ENCODE data around the gene HESX1.

The HESX1 gene

DNA sequence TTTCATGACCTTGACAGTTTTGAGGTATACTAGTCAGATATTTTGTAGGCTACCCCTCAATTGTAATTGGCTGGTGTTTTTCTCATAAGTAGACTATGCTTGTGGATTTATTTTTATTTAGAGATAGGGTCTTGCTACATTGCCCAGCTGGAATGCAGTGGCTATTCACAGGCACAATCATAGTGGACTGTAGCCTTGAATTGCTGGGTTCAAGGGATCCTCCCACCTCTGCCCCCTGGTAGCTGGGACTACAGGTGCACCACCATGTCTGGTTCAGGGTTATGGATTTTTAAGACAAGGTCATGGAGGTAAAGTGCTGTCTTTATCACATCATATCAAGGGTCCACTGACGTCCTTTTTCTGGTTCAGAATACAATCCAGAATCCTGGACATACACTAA is 23.7 kb downstream of the HESX1 start:
- ChIA-PET CTCF (interaction anchor here (1.8 to 2.1 kb wide), 2 partner anchors 10 to 46 kb away, joined by 5 to 8 read pairs; no protein-coding TSS in a partner anchor), POLR2A (no interaction called here)
- DNase-seq (ENCODE audit: low read depth, low spot score): no peak
- no peak overlapping the region for H3K4me3 ChIP-seq (ENCODE audit: low read depth, low read length)
- no peak for TF ChIP-seq CTCF (IDR thresholded peaks at IDR 0.05; ENCODE audit: insufficient read depth, low read length, missing control alignments)

DNA sequence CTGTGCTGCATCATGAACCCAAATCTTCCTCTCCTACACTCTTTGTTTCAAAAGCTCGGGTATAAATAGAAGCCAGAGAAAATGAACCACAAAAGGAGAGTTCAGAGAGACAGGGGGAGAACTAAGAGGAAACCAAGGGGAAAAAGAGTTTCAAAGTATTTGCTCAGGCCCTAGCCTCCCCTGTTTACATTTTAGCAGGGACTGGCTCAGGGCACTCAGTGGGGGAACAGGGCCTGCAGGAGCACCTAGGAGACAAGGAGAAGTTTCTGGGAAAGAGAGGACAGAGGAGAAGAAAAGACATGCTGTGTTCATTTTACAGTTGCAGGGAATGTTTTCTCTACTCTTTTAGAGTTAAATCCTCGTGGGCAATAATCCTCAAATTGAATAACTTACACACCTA is 26.1 kb downstream of the HESX1 start:
- ChIA-PET CTCF (interaction anchor here (1.0 to 1.5 kb wide), 3 partner anchors 13 to 50 kb away, joined by 3 to 4 read pairs (median 3); no protein-coding TSS in a partner anchor), POLR2A (no interaction called here)
- DNase-seq (ENCODE audit: low read depth, low spot score): no peak
- TF ChIP-seq CTCF (IDR thresholded peaks at IDR 0.05; ENCODE audit: insufficient read depth, low read length, missing control alignments): no peak
- no peak overlapping the region for H3K4me3 ChIP-seq (ENCODE audit: low read depth, low read length)

GRCh38 chr3:57170946-57171345 is 28.8 kb downstream of the HESX1 start:
- no peak for TF ChIP-seq CTCF (IDR thresholded peaks at IDR 0.05; ENCODE audit: insufficient read depth, low read length, missing control alignments)
- ChIA-PET CTCF (interaction anchor here (0.6 to 3.4 kb wide), 39 partner anchors 8 to 740 kb away, joined by 3 to 39 read pairs (median 4); partner anchors contain the start of gene HESX1), POLR2A (interaction anchor here (0.7 kb wide), 1 partner anchor 25 kb away, joined by 3 read pairs; no protein-coding TSS in a partner anchor)
- no peak overlapping the region for H3K4me3 ChIP-seq (ENCODE audit: low read depth, low read length)
- no peak for DNase-seq (ENCODE audit: low read depth, low spot score)

- CTCF ChIA-PET: interaction anchor here (0.6 to 3.4 kb wide), 44 partner anchors 8 to 741 kb away, joined by 3 to 39 read pairs (median 4); partner anchors contain the start of gene HESX1
- POLR2A ChIA-PET: interaction anchor here (0.7 kb wide), 1 partner anchor 26 kb away, joined by 3 read pairs; no protein-coding TSS in a partner anchor
- peak; percentile 85 for TF ChIP-seq CTCF (IDR thresholded peaks at IDR 0.05; ENCODE audit: insufficient read depth, low read length, missing control alignments)
- no peak for DNase-seq (ENCODE audit: low read depth, low spot score)
- H3K4me3 ChIP-seq (ENCODE audit: low read depth, low read length): peak overlapping the region; percentile 50
Observed at GRCh38 chr3:57169872-57170623, 29.7 kb downstream of the HESX1 start.

- ChIA-PET POLR2A (no interaction called here), CTCF (interaction anchor here (0.9 to 3.4 kb wide), 19 partner anchors 10 to 666 kb away, joined by 3 to 39 read pairs (median 9); no protein-coding TSS in a partner anchor)
- no peak for TF ChIP-seq CTCF (IDR thresholded peaks at IDR 0.05; ENCODE audit: insufficient read depth, low read length, missing control alignments)
- no peak overlapping the region for H3K4me3 ChIP-seq (ENCODE audit: low read depth, low read length)
- DNase-seq (ENCODE audit: low read depth, low spot score): no peak
Observed at GRCh38 chr3:57169108-57169507, 30.7 kb downstream of the HESX1 start.

DNA sequence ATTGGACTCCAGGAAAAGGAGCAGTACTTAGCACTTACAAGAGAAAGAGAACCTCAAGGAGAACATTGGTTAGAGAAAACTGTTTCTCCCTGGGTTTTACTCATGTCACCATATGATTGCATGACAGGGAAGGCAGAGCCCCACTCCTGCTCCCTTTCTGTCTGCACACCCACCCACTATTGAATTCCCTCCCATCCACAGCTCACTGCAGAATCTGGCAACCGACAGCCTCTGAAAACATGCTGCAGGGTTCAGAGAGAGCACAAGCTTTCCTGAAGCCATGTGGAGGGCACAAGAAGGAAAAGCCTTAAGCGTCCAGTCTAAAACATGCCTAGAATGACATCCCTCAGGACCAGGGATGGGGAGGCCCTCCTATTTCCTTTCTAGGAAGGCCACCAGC is 31.6 kb downstream of the HESX1 start:
- CTCF ChIA-PET: interaction anchor here (1.2 to 1.8 kb wide), 2 partner anchors 58 to 667 kb away, joined by 3 read pairs; no protein-coding TSS in a partner anchor
- TF ChIP-seq CTCF (IDR thresholded peaks at IDR 0.05; ENCODE audit: insufficient read depth, low read length, missing control alignments): no peak
- H3K4me3 ChIP-seq (ENCODE audit: low read depth, low read length): no peak overlapping the region
- no peak for DNase-seq (ENCODE audit: low read depth, low spot score)
- POLR2A ChIA-PET: no interaction called here
